ENCODE data around the gene COA5. TPM values are rescaled to one million over a fixed set of nuclear protein-coding genes. Genes with fewer than 3 reads are reported as not detected.
"Not testable (repeated sequence)": the region's sequence is repeated elsewhere in the genome, so short reads cannot be mapped to it uniquely, and the experiment has no call there.

COA5 gene
- total RNA-seq, 1 donor from 2014 or later = 26.6 TPM

DNA sequence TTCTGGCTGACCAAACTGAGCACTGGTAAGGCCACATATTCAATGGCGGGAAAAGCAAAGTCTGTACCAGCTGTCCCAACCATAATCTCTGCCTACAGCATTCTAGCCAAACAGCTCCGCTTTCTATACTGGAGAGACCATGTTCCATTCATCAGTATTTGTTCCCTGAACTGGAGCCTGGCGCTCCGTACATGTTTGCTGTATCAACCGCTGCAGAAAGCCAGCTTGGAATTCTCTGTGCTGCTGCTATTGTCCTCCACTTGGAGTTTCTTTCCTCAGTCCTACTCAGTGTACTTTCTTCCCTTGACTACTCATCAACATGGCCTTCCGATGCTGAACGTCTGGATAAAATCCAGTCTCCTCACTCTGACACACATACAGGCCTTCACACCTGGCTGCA is 1.9 kb downstream of the COA5 start:
- no peaks in the 10 kb centered on the region for H3K27me3 ChIP-seq
- H3K4me1 ChIP-seq = peaks cover 46% of the 10 kb centered on the region
- H3K9me3 ChIP-seq = no peaks in the 10 kb centered on the region
- DNase-seq (no peak), ATAC-seq (no peak)
- TF ChIP-seq, protein P1, sequence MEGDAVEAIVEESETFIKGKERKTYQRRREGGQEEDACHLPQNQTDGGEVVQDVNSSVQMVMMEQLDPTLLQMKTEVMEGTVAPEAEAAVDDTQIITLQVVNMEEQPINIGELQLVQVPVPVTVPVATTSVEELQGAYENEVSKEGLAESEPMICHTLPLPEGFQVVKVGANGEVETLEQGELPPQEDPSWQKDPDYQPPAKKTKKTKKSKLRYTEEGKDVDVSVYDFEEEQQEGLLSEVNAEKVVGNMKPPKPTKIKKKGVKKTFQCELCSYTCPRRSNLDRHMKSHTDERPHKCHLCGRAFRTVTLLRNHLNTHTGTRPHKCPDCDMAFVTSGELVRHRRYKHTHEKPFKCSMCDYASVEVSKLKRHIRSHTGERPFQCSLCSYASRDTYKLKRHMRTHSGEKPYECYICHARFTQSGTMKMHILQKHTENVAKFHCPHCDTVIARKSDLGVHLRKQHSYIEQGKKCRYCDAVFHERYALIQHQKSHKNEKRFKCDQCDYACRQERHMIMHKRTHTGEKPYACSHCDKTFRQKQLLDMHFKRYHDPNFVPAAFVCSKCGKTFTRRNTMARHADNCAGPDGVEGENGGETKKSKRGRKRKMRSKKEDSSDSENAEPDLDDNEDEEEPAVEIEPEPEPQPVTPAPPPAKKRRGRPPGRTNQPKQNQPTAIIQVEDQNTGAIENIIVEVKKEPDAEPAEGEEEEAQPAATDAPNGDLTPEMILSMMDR (IDR thresholded peaks at IDR 0.05) = no peak
- no peak overlapping the region for H3K27ac ChIP-seq
- intact Hi-C loops (cut with DNase I) = no loop called here
- no peak overlapping the region for H3K4me3 ChIP-seq
- H3K36me3 ChIP-seq = peaks cover 44% of the 10 kb centered on the region

DNA sequence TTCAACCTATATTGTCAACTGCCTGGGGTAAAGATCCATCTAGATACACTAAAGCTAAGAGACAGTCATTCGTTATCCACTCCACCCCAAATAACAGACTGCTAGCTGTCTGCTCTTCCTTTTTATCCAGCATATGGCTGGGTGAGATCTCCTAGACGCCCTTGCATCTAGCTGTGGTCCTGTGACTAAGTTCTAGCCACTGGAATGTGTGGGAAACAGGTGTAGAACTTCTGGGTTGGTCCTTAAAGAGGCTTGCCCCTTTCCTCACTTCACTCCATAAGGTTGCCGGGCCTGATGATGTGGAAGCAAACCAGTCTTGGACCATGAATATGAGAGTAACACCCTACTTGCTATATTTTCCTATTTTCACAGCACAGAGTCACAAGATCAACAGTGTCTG is 3.2 kb downstream of the COA5 start:
- peaks cover 44% of the 10 kb centered on the region for H3K36me3 ChIP-seq
- no peak for ATAC-seq
- intact Hi-C loops (cut with DNase I) = no loop called here

DNA sequence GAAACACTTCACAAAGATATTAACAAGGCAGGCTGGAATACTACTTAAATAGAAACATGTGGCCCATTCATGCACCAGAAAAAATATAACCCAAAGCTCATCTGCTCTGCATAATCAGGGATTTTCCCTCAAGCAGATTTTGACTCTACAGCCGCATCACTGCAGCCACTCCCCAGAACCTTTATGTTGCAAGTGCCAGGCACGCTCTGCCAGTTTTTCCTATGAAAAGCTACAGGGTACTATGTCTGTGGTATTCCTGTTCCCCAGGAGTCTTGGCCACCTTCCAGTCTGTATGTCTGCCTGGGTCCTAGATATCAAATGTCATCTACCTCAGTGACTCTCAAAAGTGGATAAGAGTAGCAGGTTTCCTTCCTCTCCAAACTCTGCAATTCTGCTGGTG is 3.8 kb downstream of the COA5 start:
- TF ChIP-seq, protein P1 (IDR thresholded peaks at IDR 0.05) = no peak
- Histone ChIP-seq H3K9me3 (no peaks in the 10 kb centered on the region), H3K27ac (no peak overlapping the region), H3K4me1 (peaks cover 28% of the 10 kb centered on the region), H3K36me3 (peaks cover 47% of the 10 kb centered on the region), H3K4me3 (no peak overlapping the region), H3K27me3 (no peaks in the 10 kb centered on the region)
- DNase-seq (no peak), ATAC-seq (no peak)
- intact Hi-C loops (cut with DNase I) = no loop called here

More for the DNA sequence above, 3.2 kb downstream of the COA5 start:
- DNase-seq = no peak
- Histone ChIP-seq H3K27me3 (no peaks in the 10 kb centered on the region), H3K4me1 (peaks cover 33% of the 10 kb centered on the region), H3K27ac (no peak overlapping the region), H3K4me3 (no peak overlapping the region), H3K9me3 (no peaks in the 10 kb centered on the region)
- TF ChIP-seq, protein P1 (IDR thresholded peaks at IDR 0.05) = no peak

DNA sequence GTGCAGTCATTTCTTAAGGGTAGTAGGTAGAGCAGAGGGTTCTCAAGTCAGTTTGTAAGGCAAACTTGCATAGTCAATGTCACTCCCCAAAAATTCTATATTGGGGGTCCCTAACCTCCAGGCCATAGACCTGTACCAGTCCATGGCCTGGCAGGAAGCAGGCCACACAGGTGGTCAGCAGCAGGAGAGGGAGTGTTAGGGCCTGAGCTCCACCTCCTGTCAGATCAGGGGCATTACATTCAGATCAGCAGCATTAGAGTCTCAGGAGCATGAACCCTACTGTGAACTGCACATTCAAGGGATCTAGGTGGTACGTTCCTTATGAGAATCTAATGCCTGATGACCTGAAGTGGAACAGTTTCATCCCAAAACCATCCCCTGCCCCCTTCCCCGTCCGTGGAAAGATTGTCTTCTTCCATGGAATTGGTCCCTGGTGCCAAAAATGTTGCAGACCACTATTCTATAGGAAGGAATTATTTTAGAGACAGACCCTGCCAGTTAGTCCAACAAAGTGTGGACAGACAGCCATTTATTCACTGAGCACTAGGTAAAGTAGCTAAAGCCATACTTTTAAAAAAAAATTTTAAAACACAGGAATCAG is 6.7 kb downstream of the COA5 start:
- TF ChIP-seq, protein P1 (IDR thresholded peaks at IDR 0.05) = peak; percentile 45
- no peaks in the 10 kb centered on the region for H3K9me3 ChIP-seq
- no peaks in the 10 kb centered on the region for H3K27me3 ChIP-seq
- H3K36me3 ChIP-seq = peaks cover 62% of the 10 kb centered on the region
- H3K27ac ChIP-seq = no peak overlapping the region
- intact Hi-C loops (cut with DNase I) = no loop called here
- ATAC-seq (peak; percentile 83), DNase-seq (no peak)
- H3K4me1 ChIP-seq = peaks cover 15% of the 10 kb centered on the region
- no peak overlapping the region for H3K4me3 ChIP-seq

DNA sequence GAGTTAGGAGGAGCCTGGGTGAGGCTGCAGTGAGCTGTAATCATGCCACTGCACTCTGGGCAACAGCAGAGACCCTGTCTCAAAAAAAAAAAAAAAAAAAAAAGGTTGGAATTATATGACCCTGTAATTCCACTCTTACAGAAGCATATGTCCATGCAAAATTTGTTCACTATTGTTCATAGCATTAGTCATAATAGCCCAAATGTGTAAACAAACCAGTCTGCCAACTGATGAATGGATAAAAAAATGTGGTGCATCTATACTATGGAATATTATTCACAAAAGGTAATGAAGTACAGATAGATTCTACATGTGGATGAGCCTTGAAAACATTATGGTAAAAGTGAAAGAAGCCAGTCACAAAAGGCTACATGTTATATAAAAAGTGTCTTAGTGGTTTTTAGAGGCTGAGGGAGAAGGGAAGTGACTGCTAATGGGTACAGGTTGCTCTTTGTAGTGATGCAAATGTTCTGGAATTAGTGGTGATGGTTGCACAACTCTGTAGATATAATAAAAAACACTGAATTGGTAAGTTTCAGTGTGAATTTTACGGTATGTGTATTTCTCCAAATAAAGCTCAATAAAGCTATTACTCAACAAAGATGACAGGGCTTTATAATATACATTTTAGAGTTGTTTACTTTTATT is 9.4 kb downstream of the COA5 start:
- ATAC-seq = no peak
- no peak for DNase-seq
- no peak overlapping the region for H3K27ac ChIP-seq
- intact Hi-C loops (cut with DNase I) = no loop called here
- no peaks in the 10 kb centered on the region for H3K9me3 ChIP-seq
- peaks cover 5% of the 10 kb centered on the region for H3K4me1 ChIP-seq
- H3K27me3 ChIP-seq = no peaks in the 10 kb centered on the region
- H3K4me3 ChIP-seq = no peak overlapping the region
- H3K36me3 ChIP-seq = peaks cover 59% of the 10 kb centered on the region
- TF ChIP-seq, protein P1 (IDR thresholded peaks at IDR 0.05) = no peak

DNA sequence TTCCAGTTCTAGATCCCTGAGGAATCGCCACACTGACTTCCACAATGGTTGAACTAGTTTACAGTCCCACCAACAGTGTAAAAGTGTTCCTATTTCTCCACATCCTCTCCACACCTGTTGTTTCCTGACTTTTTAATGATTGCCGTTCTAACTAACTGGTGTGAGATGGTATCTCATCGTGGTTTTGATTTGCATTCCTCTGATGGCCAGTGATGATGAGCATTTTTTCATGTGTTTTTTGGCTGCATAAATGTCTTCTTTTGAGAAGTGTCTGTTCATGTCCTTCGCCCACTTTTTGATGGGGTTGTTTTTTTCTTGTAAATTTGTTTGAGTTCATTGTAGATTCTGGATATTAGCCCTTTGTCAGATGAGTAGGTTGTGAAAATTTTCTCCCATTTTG is 13.6 kb downstream of the COA5 start:
- ATAC-seq = not testable (repeated sequence)

More for the DNA sequence above, 13.6 kb downstream of the COA5 start:
- H3K36me3 ChIP-seq = peaks cover 34% of the 10 kb centered on the region
- H3K4me3 ChIP-seq; H3K27ac ChIP-seq; DNase-seq; H3K9me3 ChIP-seq; intact Hi-C loops (cut with DNase I); H3K4me1 ChIP-seq; H3K27me3 ChIP-seq: not testable (repeated sequence)
